HL-60 (cell line): ENCODE measurements around the gene EFHC2.

ENCODE experiments used
- DNase-seq, 2 experiments: peaks; one replicate each; pipeline ENCODE4 v3.0.0-alpha.2; 2010 to 2020; ENCODE audit warnings: low read depth in 1 of 2, low spot score in 1 of 2
- H3K27ac ChIP-seq: fragments of 250-450 bp; sonication (Bioruptor Pico); replicated peaks from 2 replicates; pipeline ENCODE4 v1.5.1; 2020; ENCODE audit warnings: mild to moderate bottlenecking, moderate library complexity
- H3K27me3 ChIP-seq: fragments of 250-450 bp; sonication (Bioruptor Pico); 2 replicates; pipeline ENCODE4 v1.5.1; 2021; ENCODE audit warnings: mild to moderate bottlenecking, moderate library complexity; ENCODE audit not compliant: insufficient read depth, poor library complexity, severe bottlenecking
- H3K4me3 ChIP-seq: replicated peaks from 2 replicates; pipeline ENCODE4 v1.5.1; 2011; ENCODE audit warnings: mild to moderate bottlenecking, control low read depth, low read length; ENCODE audit not compliant: insufficient read depth
- GABPA ChIP-seq: IDR thresholded peaks from 2 replicates; pipeline ENCODE4 v1.6.1; 2012; ENCODE audit warnings: low read depth
- POLR2AphosphoS5 ChIP-seq: IDR thresholded peaks from 2 replicates; pipeline ENCODE4 v1.6.1; 2012; ENCODE audit warnings: low read depth
- SPI1 ChIP-seq: IDR thresholded peaks from 2 replicates; pipeline ENCODE4 v1.6.1; 2012; ENCODE audit warnings: low read depth, mild to moderate bottlenecking, borderline replicate concordance
- long read RNA-seq: library from polyadenylated mRNA; unstranded; transcript quantifications from one replicate; pipeline ENCODE4 v2.0.0, GENCODE V29; 2020
- TF ChIP-seq, protein P1 (sequence below): IDR thresholded peaks from one replicate; pipeline ENCODE4 v1.5.1; 2011; ENCODE audit warnings: low read length, control low read depth, inconsistent platforms; ENCODE audit not compliant: insufficient read depth
- TF ChIP-seq, protein P2 (sequence below): IDR thresholded peaks from 2 replicates; pipeline ENCODE4 v1.6.1; 2012; ENCODE audit warnings: low read depth; ENCODE audit not compliant: insufficient replicate concordance

EFHC2 gene, protein sequence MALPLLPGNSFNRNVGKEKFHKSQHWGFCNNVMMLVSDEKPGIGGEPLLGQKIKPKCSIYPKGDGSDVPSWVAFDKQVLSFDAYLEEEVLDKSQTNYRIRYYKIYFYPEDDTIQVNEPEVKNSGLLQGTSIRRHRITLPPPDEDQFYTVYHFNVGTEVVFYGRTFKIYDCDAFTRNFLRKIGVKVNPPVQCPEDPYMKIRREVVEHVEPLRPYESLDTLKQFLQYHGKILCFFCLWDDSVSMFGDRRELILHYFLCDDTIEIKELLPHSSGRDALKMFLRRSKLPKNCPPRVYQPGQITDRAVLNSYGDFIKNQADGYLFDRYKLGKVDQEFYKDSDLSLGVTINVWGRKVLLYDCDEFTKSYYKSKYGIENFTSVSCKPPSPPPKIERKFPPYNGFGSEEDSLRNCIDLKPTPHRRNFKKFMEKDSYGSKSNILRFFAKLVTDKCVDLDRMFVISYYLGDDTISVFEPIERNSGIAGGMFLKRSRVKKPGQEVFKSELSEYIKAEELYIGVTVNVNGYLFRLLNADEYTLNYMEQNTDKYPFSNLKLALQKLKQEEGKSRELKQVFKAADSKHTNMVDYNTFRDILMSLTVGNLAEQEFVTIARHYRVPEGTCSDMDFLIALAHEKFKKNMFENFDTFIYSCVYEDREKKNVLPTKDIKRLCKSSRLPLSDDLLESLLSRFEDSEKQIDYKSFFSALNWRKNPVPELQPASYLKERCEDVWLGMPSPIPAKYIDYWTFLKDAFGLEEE
- long read RNA-seq = 0 reads

DNA sequence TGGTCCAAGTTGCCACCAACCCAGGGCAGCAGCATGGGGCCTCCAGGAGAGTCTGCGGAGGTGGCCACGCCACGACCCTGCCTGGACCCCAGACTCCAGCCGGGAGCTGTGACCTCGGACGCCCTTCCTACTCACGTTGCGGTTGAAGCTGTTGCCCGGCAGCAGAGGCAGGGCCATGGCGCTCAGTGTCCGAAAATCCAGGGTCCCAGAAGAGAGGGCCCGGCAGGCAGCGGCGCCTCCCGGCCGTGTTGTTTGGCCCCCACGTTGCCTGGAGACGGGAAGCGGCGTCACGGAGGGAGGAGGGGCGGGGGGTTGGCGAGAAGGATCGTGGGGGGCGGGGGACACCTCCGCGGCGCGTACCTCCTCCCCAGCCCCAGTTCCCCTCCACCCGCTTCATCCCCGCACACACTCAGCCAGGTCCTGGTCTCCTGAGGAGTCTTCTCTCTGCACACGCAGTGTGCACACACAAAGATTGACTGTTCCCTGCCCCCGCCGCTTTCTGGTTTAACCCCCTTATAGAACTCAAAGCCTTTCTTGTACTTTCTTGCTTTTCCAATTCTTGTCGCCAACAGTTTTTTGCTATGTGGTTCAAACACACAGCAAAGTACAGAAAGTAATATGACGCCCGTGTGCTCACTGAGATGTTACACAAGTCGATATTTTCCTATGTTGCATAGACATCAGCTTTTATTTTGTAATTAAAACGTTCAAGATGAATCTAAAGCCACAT is at the start of gene EFHC2:
Gene EFHC2, minus strand, starts transcription at position 261 of the 730 bp plus-strand sequence. Its CDS starts 84 bp downstream, at position 177.
- H3K4me3 ChIP-seq = peak within 1 kb of the TSS; percentile 30
- TF ChIP-seq, protein P1, sequence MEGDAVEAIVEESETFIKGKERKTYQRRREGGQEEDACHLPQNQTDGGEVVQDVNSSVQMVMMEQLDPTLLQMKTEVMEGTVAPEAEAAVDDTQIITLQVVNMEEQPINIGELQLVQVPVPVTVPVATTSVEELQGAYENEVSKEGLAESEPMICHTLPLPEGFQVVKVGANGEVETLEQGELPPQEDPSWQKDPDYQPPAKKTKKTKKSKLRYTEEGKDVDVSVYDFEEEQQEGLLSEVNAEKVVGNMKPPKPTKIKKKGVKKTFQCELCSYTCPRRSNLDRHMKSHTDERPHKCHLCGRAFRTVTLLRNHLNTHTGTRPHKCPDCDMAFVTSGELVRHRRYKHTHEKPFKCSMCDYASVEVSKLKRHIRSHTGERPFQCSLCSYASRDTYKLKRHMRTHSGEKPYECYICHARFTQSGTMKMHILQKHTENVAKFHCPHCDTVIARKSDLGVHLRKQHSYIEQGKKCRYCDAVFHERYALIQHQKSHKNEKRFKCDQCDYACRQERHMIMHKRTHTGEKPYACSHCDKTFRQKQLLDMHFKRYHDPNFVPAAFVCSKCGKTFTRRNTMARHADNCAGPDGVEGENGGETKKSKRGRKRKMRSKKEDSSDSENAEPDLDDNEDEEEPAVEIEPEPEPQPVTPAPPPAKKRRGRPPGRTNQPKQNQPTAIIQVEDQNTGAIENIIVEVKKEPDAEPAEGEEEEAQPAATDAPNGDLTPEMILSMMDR = no peak
- TF ChIP-seq GABPA = no peak
- no peak for TF ChIP-seq POLR2AphosphoS5
- TF ChIP-seq, protein P2, sequence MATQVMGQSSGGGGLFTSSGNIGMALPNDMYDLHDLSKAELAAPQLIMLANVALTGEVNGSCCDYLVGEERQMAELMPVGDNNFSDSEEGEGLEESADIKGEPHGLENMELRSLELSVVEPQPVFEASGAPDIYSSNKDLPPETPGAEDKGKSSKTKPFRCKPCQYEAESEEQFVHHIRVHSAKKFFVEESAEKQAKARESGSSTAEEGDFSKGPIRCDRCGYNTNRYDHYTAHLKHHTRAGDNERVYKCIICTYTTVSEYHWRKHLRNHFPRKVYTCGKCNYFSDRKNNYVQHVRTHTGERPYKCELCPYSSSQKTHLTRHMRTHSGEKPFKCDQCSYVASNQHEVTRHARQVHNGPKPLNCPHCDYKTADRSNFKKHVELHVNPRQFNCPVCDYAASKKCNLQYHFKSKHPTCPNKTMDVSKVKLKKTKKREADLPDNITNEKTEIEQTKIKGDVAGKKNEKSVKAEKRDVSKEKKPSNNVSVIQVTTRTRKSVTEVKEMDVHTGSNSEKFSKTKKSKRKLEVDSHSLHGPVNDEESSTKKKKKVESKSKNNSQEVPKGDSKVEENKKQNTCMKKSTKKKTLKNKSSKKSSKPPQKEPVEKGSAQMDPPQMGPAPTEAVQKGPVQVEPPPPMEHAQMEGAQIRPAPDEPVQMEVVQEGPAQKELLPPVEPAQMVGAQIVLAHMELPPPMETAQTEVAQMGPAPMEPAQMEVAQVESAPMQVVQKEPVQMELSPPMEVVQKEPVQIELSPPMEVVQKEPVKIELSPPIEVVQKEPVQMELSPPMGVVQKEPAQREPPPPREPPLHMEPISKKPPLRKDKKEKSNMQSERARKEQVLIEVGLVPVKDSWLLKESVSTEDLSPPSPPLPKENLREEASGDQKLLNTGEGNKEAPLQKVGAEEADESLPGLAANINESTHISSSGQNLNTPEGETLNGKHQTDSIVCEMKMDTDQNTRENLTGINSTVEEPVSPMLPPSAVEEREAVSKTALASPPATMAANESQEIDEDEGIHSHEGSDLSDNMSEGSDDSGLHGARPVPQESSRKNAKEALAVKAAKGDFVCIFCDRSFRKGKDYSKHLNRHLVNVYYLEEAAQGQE = no peak
- TF ChIP-seq SPI1 = no peak
- peak; percentile 8 to 24 for DNase-seq
- no peaks in the 10 kb centered on the region for H3K27me3 ChIP-seq
- H3K27ac ChIP-seq = peak within 1 kb of the TSS; percentile 64

DNA sequence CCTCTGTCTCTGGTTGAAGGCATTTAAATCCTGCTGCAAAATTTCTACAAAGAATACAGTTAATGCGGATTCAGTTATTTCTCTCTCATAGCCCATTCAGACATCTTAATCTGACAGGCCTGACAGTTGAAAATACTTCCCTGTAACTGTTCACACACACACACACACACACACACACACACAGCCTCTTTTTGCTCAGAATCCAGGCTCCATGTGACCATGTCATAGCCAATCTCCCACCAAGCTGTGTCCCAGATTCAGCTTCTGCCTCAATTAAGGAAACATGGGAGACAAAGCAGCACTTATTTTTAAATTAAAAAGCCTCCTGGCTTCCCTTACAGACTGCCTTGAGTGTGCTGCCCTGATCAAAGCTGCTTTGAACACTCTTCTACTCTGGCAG is 49.3 kb upstream of the EFHC2 start:
- Histone ChIP-seq H3K27ac (no peak overlapping the region), H3K27me3 (no peaks in the 10 kb centered on the region), H3K4me3 (no peak overlapping the region)
- TF ChIP-seq, protein P1 = no peak
- no peak for TF ChIP-seq SPI1
- TF ChIP-seq GABPA = no peak
- TF ChIP-seq POLR2AphosphoS5 = no peak
- TF ChIP-seq, protein P2 = no peak
- no peak for DNase-seq

DNA sequence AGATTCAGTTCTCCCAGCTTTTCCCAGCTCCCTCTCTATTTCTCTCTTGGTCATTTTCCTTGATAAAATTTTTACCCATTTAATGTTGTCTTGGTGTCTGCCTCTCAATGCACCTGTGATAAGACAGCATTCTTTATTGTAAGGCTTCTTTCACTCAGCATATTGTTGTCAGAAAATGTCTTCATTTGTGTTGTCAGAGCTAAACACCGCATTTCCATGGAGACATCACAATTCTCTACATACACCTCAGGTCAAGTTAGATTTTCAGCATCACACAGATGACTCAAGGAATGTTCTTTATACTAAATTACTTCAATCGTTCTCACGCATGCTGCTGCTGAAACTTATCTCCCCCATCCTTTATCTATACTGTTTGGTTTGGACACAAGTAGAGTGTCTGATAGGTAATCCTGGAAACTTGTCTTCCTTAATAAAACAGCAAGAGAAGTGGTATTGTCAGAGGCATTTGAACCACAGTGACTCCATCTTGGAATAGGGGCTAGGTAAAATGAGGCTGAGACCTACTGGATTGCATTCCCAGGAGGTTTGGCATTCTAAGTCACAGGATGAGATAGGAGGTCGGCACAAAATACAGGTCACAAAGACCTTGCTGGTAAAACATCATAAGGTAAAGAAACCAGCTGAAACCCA is 41.3 kb upstream of the EFHC2 start:
- Histone ChIP-seq H3K4me3 (no peak overlapping the region), H3K27me3 (no peaks in the 10 kb centered on the region), H3K27ac (no peak overlapping the region)
- DNase-seq = no peak
- TF ChIP-seq GABPA (no peak), SPI1 (no peak), POLR2AphosphoS5 (no peak)
- TF ChIP-seq, protein P2 = no peak
- TF ChIP-seq, protein P1 = no peak
